GM12878 (cell line): Measurements from ENCODE around the gene RALGPS2. TPM values are rescaled to one million over a fixed set of nuclear protein-coding genes. Genes with fewer than 3 reads are reported as not detected.

ENCODE experiments used
- ATAC-seq: fragments of 200-7000 bp; cut with Tn5 transposase; 3 replicates; pipeline ENCODE4 v1.9.1; 2020; ENCODE audit warnings: mild to moderate bottlenecking, moderate library complexity
- BruUV-seq: library from RNA; stranded (reverse); fragments of 400-500 nt; replicated peaks from 2 replicates; lab custom pipeline; 2021; lab: Mats Ljungman, UMichigan
- CTCF ChIA-PET: fragments of 300-600 bp; sonication (Branson Sonifier 250); formaldehyde crosslinking; extraction: SDS; loops from one replicate; lab custom pipeline; 2021; ENCODE audit warnings: inconsistent platforms; lab: Yijun Ruan, JAX
- POLR2A ChIA-PET: fragments of 350-600 bp; formaldehyde crosslinking; extraction: SDS; loops from one replicate; lab custom pipeline; 2021; ENCODE audit warnings: inconsistent platforms; lab: Charles Lee
- RAD21 ChIA-PET: fragments of 300-600 bp; sonication (Branson Sonifier 250); formaldehyde crosslinking; loops from one replicate; lab custom pipeline; 2023; ENCODE audit warnings: antibody characterized with exemption; ENCODE audit not compliant: unreplicated experiment; lab: Charles Lee
- SMC1A ChIA-PET: fragments of 300-600 bp; sonication (Branson Sonifier 250); formaldehyde crosslinking; loops from one replicate; lab custom pipeline; 2023; ENCODE audit not compliant: unreplicated experiment, uncharacterized antibody; lab: Charles Lee
- DNase-seq: peaks from one replicate; pipeline ENCODE4 v3.0.0-alpha.2; 2011; ENCODE audit warnings: low read depth, low spot score
- FAIRE-seq: peaks from 3 replicates; lab custom pipeline; 2011; peaks lifted over from hg19 to GRCh38; lab: Jason Lieb, UNC
- H2AFZ ChIP-seq: 2 replicates; pipeline ENCODE4 v1.6.0; 2011; ENCODE audit warnings: low read depth, low read length, control low read depth; ENCODE audit not compliant: control insufficient read depth
- H3K27ac ChIP-seq: 2 replicates; pipeline ENCODE4 v1.5.1; 2011; ENCODE audit warnings: control low read depth; ENCODE audit not compliant: control insufficient read depth, insufficient read depth
- H3K27me3 ChIP-seq, 2 experiments: replicated peaks in 1 of 2; 2 replicates each; pipeline versions ENCODE4 v1.6.0 to v1.6.1; 2011; ENCODE audit warnings: low read length in 1 of 2; ENCODE audit not compliant: control insufficient read depth in 2 of 2, insufficient read depth in 2 of 2
- H3K36me3 ChIP-seq, 2 experiments: 2 replicates each; pipeline ENCODE4 v1.5.1; 2011; ENCODE audit warnings: low read length in 1 of 2; ENCODE audit not compliant: control insufficient read depth in 2 of 2, insufficient read depth in 2 of 2
- H3K4me1 ChIP-seq: 2 replicates; pipeline ENCODE4 v1.6.1; 2011; ENCODE audit warnings: mild to moderate bottlenecking, low read length, moderate library complexity, mixed read lengths; ENCODE audit not compliant: control insufficient read depth, insufficient read depth
- H3K4me2 ChIP-seq: 2 replicates; pipeline ENCODE4 v1.6.0; 2011; ENCODE audit warnings: control low read depth; ENCODE audit not compliant: control insufficient read depth, insufficient read depth
- H3K4me3 ChIP-seq: fragments of 200-600 bp; sonication (generic); 2 replicates; pipeline ENCODE4 v1.5.1; 2016
- H3K79me2 ChIP-seq: 2 replicates; pipeline ENCODE4 v1.6.0; 2011; ENCODE audit warnings: low read length; ENCODE audit not compliant: control insufficient read depth, insufficient read depth
- H3K9ac ChIP-seq: 2 replicates; pipeline ENCODE4 v1.8.0; 2011; ENCODE audit warnings: low read length, control low read depth, mixed read lengths; ENCODE audit not compliant: control insufficient read depth, insufficient read depth
- H3K9me3 ChIP-seq: replicated peaks from 3 replicates; pipeline ENCODE4 v1.5.1; 2011; ENCODE audit warnings: mild to moderate bottlenecking, low read length; ENCODE audit not compliant: control insufficient read depth, insufficient read depth
- H4K20me1 ChIP-seq: 2 replicates; pipeline ENCODE4 v1.6.0; 2011; ENCODE audit not compliant: control insufficient read depth, insufficient read depth
- BCL3 ChIP-seq: IDR thresholded peaks from 2 replicates; pipeline ENCODE4 v1.6.1; 2011; ENCODE audit warnings: borderline replicate concordance, low read depth, mild to moderate bottlenecking, moderate library complexity, low read length; ENCODE audit not compliant: insufficient read depth, poor library complexity, severe bottlenecking
- MYC ChIP-seq: IDR thresholded peaks from 2 replicates; pipeline ENCODE4 v1.6.1; 2011; ENCODE audit warnings: mild to moderate bottlenecking, low read length, moderate library complexity, inconsistent platforms; ENCODE audit not compliant: insufficient read depth, insufficient replicate concordance, insufficient read length, severe bottlenecking
- RBBP5 ChIP-seq: fragments of 200-600 bp; sonication (generic); conservative IDR thresholded peaks from 2 replicates; pipeline ENCODE4 v1.6.1; 2016
- RELB ChIP-seq: fragments of 450-650 bp; IDR thresholded peaks from 2 replicates; pipeline ENCODE4 v1.6.1; 2017; ENCODE audit warnings: low read depth, mild to moderate bottlenecking, moderate library complexity
- WGBS: methylation state at CpG from one replicate; pipeline ENCODE4 v1.1.6; 2016; ENCODE audit warnings: low lambda C conversion rate; ENCODE audit not compliant: insufficient replicate concordance, insufficient coverage; ENCODE audit errors: missing lambda C conversion rate; 5-methylcytosine and 5-hydroxymethylcytosine counted together
- in situ Hi-C: fragments of 300-500 bp; cut with MboI; formaldehyde crosslinking; loops from 9 replicates; pipeline ENCODE4 v1.14.3; 2018; ENCODE audit warnings: mixed read lengths
- intact Hi-C: fragments of 100-400 bp; cut with micrococcal nuclease; formaldehyde crosslinking; loops from one replicate; pipeline ENCODE4 v1.14.2; 2022; ENCODE audit not compliant: unreplicated experiment
- polyA plus RNA-seq, 11 experiments: library from polyadenylated mRNA; depleted of rRNA in 4 of 11; unstranded in 6 of 11; stranded (reverse) in 5 of 11; fragments of >200 nt; fragmentation: Nextera tagmentation in 4 of 11; fragmentation: Illumina TruSeq in 1 of 11; extraction: Ambion mirVana in 4 of 11; extraction: Trizol in 1 of 11; gene quantifications; 1 replicate in 1 of 11; 2 replicates in 10 of 11; pipeline versions ENCODE4 v1.2.1 to v1.2.3, GENCODE V29; 2011 to 2016; ENCODE audit warnings: inconsistent platforms in 2 of 11, missing spikeins in 2 of 11, low read depth in 1 of 11
- total RNA-seq, 4 experiments: library from RNA; depleted of rRNA in 3 of 4; stranded (reverse); fragments of >200 nt in 3 of 4; fragmentation: Illumina TruSeq in 1 of 4; extraction: Trizol in 1 of 4; gene quantifications; 2 replicates each; pipeline versions ENCODE4 v1.2.1 to v1.2.3, GENCODE V29; 2013 to 2021

Gene RALGPS2
- total and polyA plus RNA-seq, 10 of the 15 experiments (the other 5 are each of a cell fraction or from before 2014, with no cell fraction given) = 0.08 to 3.7 (median 0.50) TPM

- DNase-seq (no peak), ATAC-seq (no peak), FAIRE-seq (no peak)
- ChIA-PET CTCF (interaction anchor here (1.1 kb wide), 1 partner anchor 64 kb away, joined by 3 read pairs; no protein-coding TSS in a partner anchor), RAD21 (no interaction called here), SMC1A (interaction anchor here (2.3 kb wide), 1 partner anchor 10 kb away, joined by 10 read pairs; no protein-coding TSS in a partner anchor), POLR2A (no interaction called here)
- no peaks in the 10 kb centered on the region for H3K9me3 ChIP-seq
- H3K36me3 ChIP-seq = no peaks in the 10 kb centered on the region
- no peaks in the 10 kb centered on the region; a peak in 1 of 4 replicates for H3K27me3 ChIP-seq
- no peaks in the 10 kb centered on the region for H3K79me2 ChIP-seq
- peaks cover 2% of the 10 kb centered on the region for H3K4me1 ChIP-seq
- H3K9ac ChIP-seq = no peak overlapping the region
- no peak for TF ChIP-seq MYC
- H3K4me2 ChIP-seq = no peak overlapping the region
- H3K27ac ChIP-seq = no peak overlapping the region
- H4K20me1 ChIP-seq = no peaks in the 10 kb centered on the region
- intact Hi-C loops = no loop called here
- 34% methylated on average over 15 of the region's 15 CpGs for WGBS
- in situ Hi-C loops = no loop called here
- no peak overlapping the region for H3K4me3 ChIP-seq
- no TSS peak for BruUV-seq
- no peak overlapping the region for H2AFZ ChIP-seq
These were observed 214.5 kb downstream of the RALGPS2 start for GRCh38 chr1:178939338-178940067.

GRCh38 chr1:178940068-178940765, 215.2 kb downstream of the RALGPS2 start:
- CTCF ChIA-PET = interaction anchor here (1.1 kb wide), 1 partner anchor 63 kb away, joined by 3 read pairs; no protein-coding TSS in a partner anchor
- Histone ChIP-seq H4K20me1 (no peaks in the 10 kb centered on the region), H3K4me2 (no peak overlapping the region), H3K27me3 (no peaks in the 10 kb centered on the region; a peak in 1 of 4 replicates), H2AFZ (no peak overlapping the region), H3K4me1 (no peaks in the 10 kb centered on the region), H3K4me3 (no peak overlapping the region), H3K36me3 (no peaks in the 10 kb centered on the region), H3K9ac (no peak overlapping the region), H3K9me3 (no peaks in the 10 kb centered on the region), H3K27ac (no peak overlapping the region), H3K79me2 (no peaks in the 10 kb centered on the region)
- 16% methylated on average over 7 of the region's 7 CpGs for WGBS
- no TSS peak for BruUV-seq
- in situ Hi-C loops = no loop called here
- SMC1A ChIA-PET = interaction anchor here (2.3 kb wide), 1 partner anchor 11 kb away, joined by 10 read pairs; no protein-coding TSS in a partner anchor
- POLR2A ChIA-PET = no interaction called here
- RAD21 ChIA-PET = no interaction called here
- DNase-seq (no peak), ATAC-seq (no peak), FAIRE-seq (no peak)
- intact Hi-C loops = no loop called here
- TF ChIP-seq BCL3 = no peak
- TF ChIP-seq RELB = no peak
- TF ChIP-seq RBBP5 = no peak
